HCT116 (cell line): ENCODE measurements around the gene ARID1A. TPM values are rescaled to one million over a fixed set of nuclear protein-coding genes. Genes with fewer than 3 reads are reported as not detected.

ENCODE experiments used
- ATAC-seq: fragments of 200-7000 bp; cut with Tn5 transposase; 2 replicates; pipeline ENCODE4 v1.9.1; 2020; ENCODE audit warnings: mild to moderate bottlenecking, moderate library complexity
- BruUV-seq: library from RNA; stranded (reverse); fragments of 400-500 nt; replicated peaks from 2 replicates; lab custom pipeline; 2021; lab: Mats Ljungman, UMichigan
- CTCF ChIA-PET: fragments of 300-600 bp; sonication (Branson Sonifier 250); formaldehyde crosslinking; loops from one replicate; lab custom pipeline; 2021; ENCODE audit warnings: antibody characterized with exemption; lab: Charles Lee
- POLR2A ChIA-PET: fragments of 300-600, 350-600 bp; sonication (Branson Sonifier 250); formaldehyde crosslinking; loops from one replicate; lab custom pipeline; 2021; ENCODE audit warnings: antibody characterized with exemption; lab: Charles Lee
- RAD21 ChIA-PET, 2 experiments: fragments of 300-600 bp; sonication (Branson Sonifier 250); formaldehyde crosslinking; loops; one replicate each; lab custom pipeline; 2023; ENCODE audit warnings: low total read pairs in 2 of 2; ENCODE audit not compliant: uncharacterized antibody in 2 of 2, unreplicated experiment in 2 of 2, low non-redundant PET in 1 of 2; lab: Charles Lee
- DNase-seq: peaks from one replicate; pipeline ENCODE4 v3.0.0-alpha.2; 2010; ENCODE audit warnings: low read depth, low spot score
- H2AFZ ChIP-seq: fragments of 200-600 bp; shearing (Covaris generic), sonication (generic); 2 replicates; pipeline ENCODE4 v1.6.1; 2017; ENCODE audit warnings: low read depth, mixed run types, mixed read lengths, antibody characterized with exemption, low read length; ENCODE audit not compliant: poor library complexity, severe bottlenecking
- H3K27ac ChIP-seq: 2 replicates; pipeline ENCODE4 v1.5.1; 2012; ENCODE audit warnings: low read depth, low read length
- H3K27me3 ChIP-seq: fragments of 200-600 bp; sonication (generic); 2 replicates; pipeline ENCODE4 v1.6.1; 2016; ENCODE audit warnings: mixed run types, low read length, mixed read lengths; ENCODE audit not compliant: insufficient read depth
- H3K36me3 ChIP-seq, 2 experiments: fragments of 200-500 bp in 1 of 2; fragments of 200-600 bp in 1 of 2; sonication (Bioruptor generic) in 1 of 2; sonication (generic) in 1 of 2; 2 replicates each; pipeline versions ENCODE4 v1.5.1 to v1.6.1; 2014 to 2016; ENCODE audit warnings: low read length in 2 of 2, inconsistent platforms in 1 of 2, mixed read lengths in 1 of 2, mixed run types in 1 of 2; ENCODE audit not compliant: insufficient read depth in 2 of 2, control insufficient read depth in 1 of 2
- H3K4me1 ChIP-seq, 2 experiments: fragments of 200-600 bp in 1 of 2; sonication (generic) in 1 of 2; 2 replicates each; pipeline versions ENCODE4 v1.5.1 to v1.6.1; 2012 to 2017; ENCODE audit warnings: low read length in 2 of 2, inconsistent platforms in 1 of 2, mild to moderate bottlenecking in 1 of 2, mixed read lengths in 1 of 2, mixed run types in 1 of 2, moderate library complexity in 1 of 2; ENCODE audit not compliant: insufficient read depth in 2 of 2, control insufficient read depth in 1 of 2
- H3K4me2 ChIP-seq: fragments of 200-600 bp; sonication (generic); 2 replicates; pipeline ENCODE4 v1.6.1; 2017; ENCODE audit warnings: mixed run types, low read length, mixed read lengths
- H3K4me3 ChIP-seq, 2 experiments: fragments of 200-600 bp in 1 of 2; sonication (generic) in 1 of 2; replicated peaks in 1 of 2; 2 replicates each; pipeline ENCODE4 v1.5.1; 2011 to 2016; ENCODE audit warnings: low read length in 2 of 2, control low read depth in 1 of 2, low read depth in 1 of 2, mild to moderate bottlenecking in 1 of 2, mixed read lengths in 1 of 2, mixed run types in 1 of 2
- H3K79me2 ChIP-seq: fragments of 200-600 bp; sonication (generic); 2 replicates; pipeline ENCODE4 v1.6.1; 2017; ENCODE audit warnings: mild to moderate bottlenecking, mixed run types, low read length, moderate library complexity, mixed read lengths; ENCODE audit not compliant: insufficient read depth
- H3K9ac ChIP-seq: fragments of 200-600 bp; sonication (generic); 2 replicates; pipeline ENCODE4 v1.6.1; 2016; ENCODE audit warnings: low read length, mixed read lengths
- H3K9me2 ChIP-seq: fragments of 200-600 bp; sonication (generic), shearing (Covaris generic); 2 replicates; pipeline ENCODE4 v1.6.1; 2017; ENCODE audit warnings: mixed run types, mild to moderate bottlenecking, moderate library complexity; ENCODE audit not compliant: insufficient read depth
- H3K9me3 ChIP-seq, 2 experiments: fragments of 200-500 bp in 1 of 2; fragments of 200-600 bp in 1 of 2; sonication (Bioruptor generic) in 1 of 2; sonication (generic) in 1 of 2; 2 replicates each; pipeline ENCODE4 v1.6.1; 2014 to 2017; ENCODE audit warnings: low read length in 2 of 2, mixed read lengths in 2 of 2, inconsistent platforms in 1 of 2, low read depth in 1 of 2, mild to moderate bottlenecking in 1 of 2, mixed run types in 1 of 2, moderate library complexity in 1 of 2; ENCODE audit not compliant: control insufficient read depth in 1 of 2, insufficient read depth in 1 of 2
- H4K20me1 ChIP-seq: fragments of 200-600 bp; sonication (generic), shearing (Covaris generic); 2 replicates; pipeline ENCODE4 v1.6.1; 2017; ENCODE audit warnings: mixed run types, mild to moderate bottlenecking, moderate library complexity; ENCODE audit not compliant: insufficient read depth
- CBX3 ChIP-seq: IDR thresholded peaks from 2 replicates; pipeline ENCODE4 v1.6.1; 2012; ENCODE audit warnings: low read depth
- TCF7L2 ChIP-seq: IDR thresholded peaks from 2 replicates; pipeline ENCODE4 v1.7.0; 2011; ENCODE audit warnings: borderline replicate concordance, inconsistent platforms; ENCODE audit not compliant: insufficient read depth, insufficient read length; ENCODE audit errors: extremely low read depth
- YY1 ChIP-seq: IDR thresholded peaks from 2 replicates; pipeline ENCODE4 v1.6.1; 2011; ENCODE audit warnings: low read length, low read depth, moderate library complexity, mild to moderate bottlenecking; ENCODE audit not compliant: insufficient replicate concordance; ENCODE audit errors: extremely low read depth
- ZFX ChIP-seq: fragments of 450-650 bp; IDR thresholded peaks from 2 replicates; pipeline ENCODE4 v1.6.1; 2017
- intact Hi-C: fragments of 100-400 bp; cut with micrococcal nuclease; formaldehyde crosslinking; loops from 2 replicates; pipeline ENCODE4 v1.10.0; 2022
- total RNA-seq: library from RNA; stranded (reverse); gene quantifications from one replicate; pipeline ENCODE4 v1.2.1, GENCODE V29; 2021; ENCODE audit not compliant: unreplicated experiment
- TF ChIP-seq, protein P1 (sequence below): IDR thresholded peaks from 2 replicates; pipeline ENCODE4 v1.6.1; 2011; ENCODE audit warnings: mild to moderate bottlenecking, low read length, moderate library complexity; ENCODE audit not compliant: insufficient replicate concordance; ENCODE audit errors: extremely low read depth

ARID1A gene
- total RNA-seq, 1 experiment from 2014 or later = 62.8 TPM

DNA sequence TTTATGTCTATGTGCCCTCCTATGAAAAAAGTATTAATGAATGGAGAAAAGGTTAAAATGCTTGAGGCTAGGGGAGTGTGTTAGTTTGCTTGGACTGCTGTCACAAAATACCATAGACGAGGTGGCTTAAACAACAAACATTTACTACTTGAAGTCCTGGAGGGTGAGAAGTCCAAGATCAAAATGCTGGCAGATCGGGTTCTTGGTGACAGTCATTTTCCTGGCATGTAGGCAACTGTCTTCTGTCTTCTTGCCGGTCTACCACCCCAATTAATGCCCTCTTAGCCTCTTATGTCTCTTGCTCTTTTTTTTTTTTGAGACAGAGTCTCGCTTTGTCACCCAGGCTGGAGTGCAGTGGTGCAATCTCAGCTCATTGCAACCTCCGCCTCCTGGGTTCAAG is 15.0 kb downstream of the ARID1A start:
- RAD21 ChIA-PET = no interaction called here

DNA sequence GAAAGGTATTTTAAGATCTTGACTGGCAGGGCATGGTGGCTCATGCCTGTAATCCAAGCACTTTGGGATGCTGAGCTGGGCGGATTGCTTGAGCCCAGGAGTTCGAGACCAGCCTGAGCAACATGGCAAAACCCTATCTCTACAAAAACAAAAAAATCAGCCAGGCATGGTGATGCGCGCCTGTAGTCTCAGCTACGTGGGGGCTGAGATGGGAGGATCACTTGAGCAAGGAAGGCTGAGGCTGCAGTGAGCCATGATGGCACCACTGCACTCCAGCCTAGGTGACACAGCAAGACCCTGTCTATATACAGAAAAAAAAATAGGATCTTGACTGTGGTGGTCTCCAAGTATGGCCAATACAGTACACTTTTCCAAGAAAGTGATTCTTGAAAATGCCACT is 16.0 kb downstream of the ARID1A start:
- POLR2A ChIA-PET = no interaction called here

More for the DNA sequence above, 15.0 kb downstream of the ARID1A start:
- Histone ChIP-seq H3K36me3 (peaks cover 0 to 3% of the 10 kb centered on the region in 2 experiments; a peak in 2 of 4 replicates), H3K27ac (no peak overlapping the region), H3K9me2 (no peaks in the 10 kb centered on the region), H3K4me2 (no peak overlapping the region), H3K27me3 (no peaks in the 10 kb centered on the region), H3K79me2 (peaks cover 98% of the 10 kb centered on the region), H3K4me1 (peaks cover 9 to 10% of the 10 kb centered on the region in 2 experiments), H2AFZ (no peak overlapping the region), H4K20me1 (peaks cover 12% of the 10 kb centered on the region; the same call in 1 of the 2 replicates), H3K9ac (no peak overlapping the region), H3K4me3 (no peak overlapping the region), H3K9me3 (no peaks in the 10 kb centered on the region)
- DNase-seq (no peak), ATAC-seq (no peak)
- POLR2A ChIA-PET = no interaction called here
- TF ChIP-seq YY1 = no peak
- no peak for TF ChIP-seq CBX3
- TF ChIP-seq ZFX = no peak
- TF ChIP-seq, protein P1, sequence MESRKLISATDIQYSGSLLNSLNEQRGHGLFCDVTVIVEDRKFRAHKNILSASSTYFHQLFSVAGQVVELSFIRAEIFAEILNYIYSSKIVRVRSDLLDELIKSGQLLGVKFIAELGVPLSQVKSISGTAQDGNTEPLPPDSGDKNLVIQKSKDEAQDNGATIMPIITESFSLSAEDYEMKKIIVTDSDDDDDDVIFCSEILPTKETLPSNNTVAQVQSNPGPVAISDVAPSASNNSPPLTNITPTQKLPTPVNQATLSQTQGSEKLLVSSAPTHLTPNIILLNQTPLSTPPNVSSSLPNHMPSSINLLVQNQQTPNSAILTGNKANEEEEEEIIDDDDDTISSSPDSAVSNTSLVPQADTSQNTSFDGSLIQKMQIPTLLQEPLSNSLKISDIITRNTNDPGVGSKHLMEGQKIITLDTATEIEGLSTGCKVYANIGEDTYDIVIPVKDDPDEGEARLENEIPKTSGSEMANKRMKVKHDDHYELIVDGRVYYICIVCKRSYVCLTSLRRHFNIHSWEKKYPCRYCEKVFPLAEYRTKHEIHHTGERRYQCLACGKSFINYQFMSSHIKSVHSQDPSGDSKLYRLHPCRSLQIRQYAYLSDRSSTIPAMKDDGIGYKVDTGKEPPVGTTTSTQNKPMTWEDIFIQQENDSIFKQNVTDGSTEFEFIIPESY = no peak
- BruUV-seq = no TSS peak
- intact Hi-C loops = no loop called here
- CTCF ChIA-PET = no interaction called here

More for the DNA sequence above, 16.0 kb downstream of the ARID1A start:
- H2AFZ ChIP-seq = no peak overlapping the region
- no peak overlapping the region for H3K4me2 ChIP-seq
- RAD21 ChIA-PET = no interaction called here
- no peak for TF ChIP-seq TCF7L2
- TF ChIP-seq, all 23 proteins: peak for 0
- Histone ChIP-seq H3K4me3 (no peak overlapping the region), H3K9me2 (no peaks in the 10 kb centered on the region), H3K27ac (no peak overlapping the region), H4K20me1 (peaks cover 6% of the 10 kb centered on the region; the same call in 1 of the 2 replicates), H3K9ac (no peak overlapping the region), H3K36me3 (peaks cover 0 to 3% of the 10 kb centered on the region in 2 experiments; a peak in 2 of 4 replicates), H3K27me3 (no peaks in the 10 kb centered on the region), H3K9me3 (no peaks in the 10 kb centered on the region), H3K79me2 (peaks cover 98% of the 10 kb centered on the region), H3K4me1 (peaks cover 0 to under 1% of the 10 kb centered on the region in 2 experiments; a peak in 2 of 4 replicates)
- DNase-seq (no peak), ATAC-seq (no peak)
- intact Hi-C loops = no loop called here
- CTCF ChIA-PET = no interaction called here
- BruUV-seq = no TSS peak
